AG04449 (cell line): ENCODE measurements around the gene SHF.

Source experiments
- CTCF ChIA-PET: fragments of 350-600 bp; formaldehyde crosslinking; extraction: SDS; loops from one replicate; lab custom pipeline; 2021; ENCODE audit warnings: antibody characterized with exemption; lab: Yijun Ruan, JAX
- POLR2A ChIA-PET: fragments of 400-600, 350-600 bp; formaldehyde crosslinking; extraction: SDS; loops from one replicate; lab custom pipeline; 2020; ENCODE audit warnings: antibody characterized with exemption, inconsistent platforms; lab: Yijun Ruan, JAX
- DNase-seq: peaks from one replicate; pipeline ENCODE4 v3.0.0-alpha.2; 2010; ENCODE audit warnings: low read depth, low spot score
- H3K4me3 ChIP-seq: 2 replicates; pipeline ENCODE4 v1.5.1; 2011; ENCODE audit warnings: low read depth, mild to moderate bottlenecking, control low read depth, low read length
- TF ChIP-seq, protein P1 (sequence below): IDR thresholded peaks from one replicate; pipeline ENCODE4 v1.5.1; 2011; ENCODE audit warnings: mild to moderate bottlenecking, moderate library complexity, low read length, control low read depth, inconsistent platforms; ENCODE audit not compliant: insufficient read depth; ENCODE audit errors: missing control alignments

SHF gene

DNA sequence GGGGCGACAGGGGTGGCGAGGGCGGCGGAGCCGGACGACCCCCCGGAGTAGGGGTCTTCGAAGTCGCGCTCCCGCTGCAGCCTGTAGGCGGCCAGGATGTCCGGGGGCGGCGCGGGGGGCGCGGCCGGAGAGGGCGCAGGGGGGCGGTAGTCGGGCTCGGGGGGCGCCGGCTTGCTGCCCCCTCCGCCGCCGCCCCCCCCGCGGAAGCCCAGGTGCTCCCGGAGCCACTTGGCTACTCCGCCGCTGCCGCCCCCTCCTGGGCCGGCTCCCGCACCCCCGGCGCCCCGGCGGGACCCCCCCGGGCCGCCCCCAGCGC is 230 bp downstream of the SHF start:
- H3K4me3 ChIP-seq: peak overlapping the region; percentile 71
- TF ChIP-seq, protein P1, sequence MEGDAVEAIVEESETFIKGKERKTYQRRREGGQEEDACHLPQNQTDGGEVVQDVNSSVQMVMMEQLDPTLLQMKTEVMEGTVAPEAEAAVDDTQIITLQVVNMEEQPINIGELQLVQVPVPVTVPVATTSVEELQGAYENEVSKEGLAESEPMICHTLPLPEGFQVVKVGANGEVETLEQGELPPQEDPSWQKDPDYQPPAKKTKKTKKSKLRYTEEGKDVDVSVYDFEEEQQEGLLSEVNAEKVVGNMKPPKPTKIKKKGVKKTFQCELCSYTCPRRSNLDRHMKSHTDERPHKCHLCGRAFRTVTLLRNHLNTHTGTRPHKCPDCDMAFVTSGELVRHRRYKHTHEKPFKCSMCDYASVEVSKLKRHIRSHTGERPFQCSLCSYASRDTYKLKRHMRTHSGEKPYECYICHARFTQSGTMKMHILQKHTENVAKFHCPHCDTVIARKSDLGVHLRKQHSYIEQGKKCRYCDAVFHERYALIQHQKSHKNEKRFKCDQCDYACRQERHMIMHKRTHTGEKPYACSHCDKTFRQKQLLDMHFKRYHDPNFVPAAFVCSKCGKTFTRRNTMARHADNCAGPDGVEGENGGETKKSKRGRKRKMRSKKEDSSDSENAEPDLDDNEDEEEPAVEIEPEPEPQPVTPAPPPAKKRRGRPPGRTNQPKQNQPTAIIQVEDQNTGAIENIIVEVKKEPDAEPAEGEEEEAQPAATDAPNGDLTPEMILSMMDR: no peak
- CTCF ChIA-PET: interaction anchor here (0.7 to 4.6 kb wide), 5 partner anchors 12 to 27 kb away, joined by 3 to 34 read pairs (median 4); no protein-coding TSS in a partner anchor
- no peak for DNase-seq
- POLR2A ChIA-PET: interaction anchor here (0.5 to 0.8 kb wide), 2 partner anchors 10 to 13 kb away, joined by 3 to 4 read pairs; no protein-coding TSS in a partner anchor

DNA sequence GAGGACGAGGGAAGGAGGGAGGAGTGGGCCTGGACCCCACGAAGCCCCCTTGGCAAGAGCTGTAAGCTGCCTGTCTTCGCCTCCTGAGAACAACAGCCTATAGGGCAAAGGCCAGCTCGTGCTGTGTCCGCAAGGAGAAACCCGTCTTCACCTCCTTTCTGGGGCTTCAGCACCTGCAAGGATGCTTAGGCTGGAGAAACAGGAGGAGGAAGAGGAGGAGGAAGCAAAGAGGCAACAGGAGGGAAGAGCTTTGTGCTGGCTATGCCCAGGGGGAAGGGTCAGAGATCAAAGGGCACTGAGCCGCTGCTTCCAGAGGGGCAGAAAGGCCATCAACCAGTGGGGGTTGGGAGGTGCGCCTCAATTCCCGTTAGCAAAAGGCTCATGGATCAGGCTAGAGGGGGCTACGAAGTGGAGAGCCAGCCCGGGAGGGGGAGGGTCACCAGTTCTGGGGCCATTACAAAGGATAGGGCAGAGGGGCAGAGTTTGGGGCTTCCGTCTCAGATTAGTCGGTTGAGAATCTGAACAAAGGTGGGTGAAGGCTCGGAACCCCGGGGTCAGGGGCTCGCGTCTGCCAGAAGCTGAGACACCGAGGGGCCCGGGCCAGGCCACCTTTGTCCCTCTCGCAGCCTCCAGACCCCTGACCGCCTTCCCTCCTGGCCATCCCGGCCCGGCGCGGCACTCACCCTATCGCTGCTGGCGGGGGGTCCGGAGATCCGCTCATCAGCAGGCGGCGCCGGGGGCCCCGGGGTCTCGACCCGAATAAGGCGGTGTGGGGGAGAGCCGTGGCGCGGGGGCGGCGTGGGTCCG is 792 bp downstream of the SHF start:
- POLR2A ChIA-PET: interaction anchor here (1.1 kb wide), 1 partner anchor 19 kb away, joined by 4 read pairs; no protein-coding TSS in a partner anchor
- peak overlapping the region; percentile 71 for H3K4me3 ChIP-seq
- TF ChIP-seq, protein P1: no peak
- CTCF ChIA-PET: interaction anchor here (1.0 to 4.6 kb wide), 7 partner anchors 12 to 68 kb away, joined by 3 to 34 read pairs (median 5); no protein-coding TSS in a partner anchor
- no peak for DNase-seq

DNA sequence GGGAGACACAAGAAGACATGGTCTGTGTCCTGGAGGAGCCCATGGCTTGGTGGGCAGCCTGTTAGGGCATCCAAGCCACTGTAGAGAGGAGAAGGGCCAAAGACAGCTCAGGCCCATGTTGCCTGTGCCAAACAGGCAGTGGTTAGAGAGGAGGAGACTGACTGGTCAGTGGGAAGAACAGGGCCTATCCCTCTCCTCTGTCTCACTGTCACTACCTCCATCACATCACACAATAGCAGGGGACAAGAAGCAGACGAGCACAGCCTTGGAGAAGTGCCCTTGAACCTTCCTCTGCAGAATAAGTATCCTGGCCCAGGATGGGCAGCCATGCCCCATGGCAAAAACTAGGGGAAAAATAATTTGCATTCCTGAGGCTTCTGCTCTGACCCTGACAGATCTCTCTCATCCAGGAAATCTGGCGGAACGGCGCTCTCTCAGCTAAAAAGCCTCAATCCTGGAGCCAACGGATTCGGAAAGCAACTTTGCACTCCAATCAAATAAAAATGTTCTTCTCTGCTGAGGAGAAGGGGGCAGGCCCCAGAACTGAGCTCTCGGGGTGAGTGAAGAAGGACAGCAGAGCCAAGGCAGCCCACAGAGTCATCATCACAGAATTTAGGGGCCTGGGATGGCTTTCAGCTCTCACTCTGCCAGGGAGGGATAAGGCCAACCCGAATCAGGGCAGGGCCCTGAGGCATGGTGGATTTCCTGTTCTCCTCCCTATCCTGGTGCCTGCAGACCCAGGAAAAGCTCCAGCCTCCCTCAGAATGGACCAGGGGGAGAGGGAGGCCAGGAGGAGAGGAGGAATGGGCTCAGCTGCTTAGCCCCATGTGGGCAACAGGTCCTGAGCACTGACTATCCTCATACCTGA is 1.6 kb downstream of the SHF start:
- peak overlapping the region; percentile 71 for H3K4me3 ChIP-seq
- TF ChIP-seq, protein P1: no peak
- CTCF ChIA-PET: interaction anchor here (1.3 to 4.6 kb wide), 6 partner anchors 13 to 68 kb away, joined by 4 to 34 read pairs (median 8); no protein-coding TSS in a partner anchor
- DNase-seq: no peak
- POLR2A ChIA-PET: interaction anchor here (0.6 to 1.1 kb wide), 2 partner anchors 19 to 29 kb away, joined by 4 read pairs; no protein-coding TSS in a partner anchor

DNA sequence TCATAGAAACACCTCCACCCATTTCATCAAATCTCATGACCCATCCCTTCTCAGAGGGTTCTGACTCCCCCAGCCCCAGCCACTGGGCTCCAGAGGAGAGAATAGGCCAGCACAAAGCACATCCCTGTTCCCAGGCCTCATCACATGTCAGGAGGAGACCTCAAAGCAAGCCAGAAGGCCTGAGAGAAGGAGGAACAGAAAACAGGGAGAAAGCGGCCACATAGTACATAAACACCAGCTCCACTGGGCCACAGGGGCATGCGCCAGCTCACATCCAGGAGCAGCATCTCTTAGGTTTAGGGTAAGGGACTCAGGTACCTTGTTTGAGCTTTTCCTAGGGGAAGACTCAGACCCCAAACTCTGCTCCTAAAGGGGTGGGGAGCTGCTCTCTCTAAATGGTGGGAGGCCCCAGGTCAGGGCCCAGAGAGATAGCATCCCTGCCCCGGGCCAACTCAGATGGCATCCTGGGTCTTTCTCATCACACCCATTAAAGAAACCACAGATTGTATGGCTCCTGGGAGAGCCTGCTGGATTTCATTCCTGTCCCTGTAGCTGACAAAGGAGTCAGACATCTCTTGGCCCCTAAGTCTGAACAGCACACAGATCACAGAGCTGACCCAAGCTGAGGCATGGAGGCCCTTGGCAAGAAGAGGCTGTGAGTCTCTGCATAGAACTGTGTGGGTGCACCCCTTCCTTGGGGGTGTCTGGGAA is 2.5 kb downstream of the SHF start:
- no peak overlapping the region for H3K4me3 ChIP-seq
- TF ChIP-seq, protein P1: no peak
- POLR2A ChIA-PET: interaction anchor here (0.6 kb wide), 1 partner anchor 28 kb away, joined by 4 read pairs; no protein-coding TSS in a partner anchor

DNA sequence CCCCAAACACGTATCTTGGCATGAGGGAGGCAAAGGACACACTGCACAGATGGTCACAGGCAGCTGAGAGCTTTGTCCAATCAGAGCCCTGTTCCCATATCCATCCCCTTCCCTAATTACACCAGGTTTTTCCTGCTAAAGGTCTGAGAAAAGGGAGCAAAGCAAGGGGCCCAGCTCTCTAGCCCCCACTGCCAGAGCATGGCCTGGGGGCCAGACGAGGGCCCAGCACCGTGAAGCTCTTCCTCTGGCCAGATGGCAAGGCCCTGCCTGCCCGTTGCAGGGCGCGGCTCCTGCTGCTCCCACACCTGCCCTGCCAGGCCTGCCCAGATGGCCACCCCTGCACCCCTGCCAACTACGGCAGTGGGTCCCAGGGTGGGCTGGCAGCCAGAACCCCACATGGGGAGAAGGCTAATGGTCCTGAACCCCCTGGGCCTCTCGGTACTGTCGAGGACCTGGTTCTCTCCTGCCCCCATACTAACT is 3.2 kb downstream of the SHF start:
- TF ChIP-seq, protein P1: no peak
- DNase-seq: no peak
- CTCF ChIA-PET: interaction anchor here (0.6 to 4.6 kb wide), 5 partner anchors 15 to 22 kb away, joined by 3 to 34 read pairs (median 10); no protein-coding TSS in a partner anchor
- POLR2A ChIA-PET: no interaction called here
- no peak overlapping the region for H3K4me3 ChIP-seq

More for the DNA sequence above, 2.5 kb downstream of the SHF start:
- CTCF ChIA-PET: interaction anchor here (1.5 to 4.6 kb wide), 5 partner anchors 14 to 67 kb away, joined by 5 to 34 read pairs (median 10); no protein-coding TSS in a partner anchor
- DNase-seq: no peak
